GM18508 (cell line): ENCODE data around the gene PRKAG2.

Experiments
- ATAC-seq: cut with Tn5 transposase; IDR thresholded peaks from one replicate; pipeline ENCODE4 v1.9.1; 2021; ENCODE audit warnings: moderate number of reproducible peaks; ENCODE audit not compliant: insufficient read depth, unreplicated experiment

Gene PRKAG2

DNA sequence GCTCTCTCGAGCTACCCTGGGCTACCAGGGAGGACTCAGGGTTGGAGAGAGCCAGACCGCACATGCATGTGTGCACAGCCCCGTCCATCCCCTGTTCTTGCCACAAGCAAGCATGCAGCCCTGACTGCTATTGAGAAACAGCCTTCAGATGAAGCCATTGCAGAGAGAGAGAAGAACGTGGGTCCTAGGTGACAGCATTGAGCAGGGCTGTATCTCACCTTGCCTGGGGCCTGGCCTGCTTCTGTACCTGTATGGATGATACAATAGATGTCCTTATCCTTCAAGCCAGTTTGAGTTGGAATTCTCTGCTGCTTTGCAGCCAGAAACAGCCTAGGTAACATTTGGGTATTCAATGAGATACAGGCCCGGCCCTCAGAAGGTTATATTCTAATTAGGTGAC, 229.9 kb downstream of the PRKAG2 start:
- no peak for ATAC-seq

DNA sequence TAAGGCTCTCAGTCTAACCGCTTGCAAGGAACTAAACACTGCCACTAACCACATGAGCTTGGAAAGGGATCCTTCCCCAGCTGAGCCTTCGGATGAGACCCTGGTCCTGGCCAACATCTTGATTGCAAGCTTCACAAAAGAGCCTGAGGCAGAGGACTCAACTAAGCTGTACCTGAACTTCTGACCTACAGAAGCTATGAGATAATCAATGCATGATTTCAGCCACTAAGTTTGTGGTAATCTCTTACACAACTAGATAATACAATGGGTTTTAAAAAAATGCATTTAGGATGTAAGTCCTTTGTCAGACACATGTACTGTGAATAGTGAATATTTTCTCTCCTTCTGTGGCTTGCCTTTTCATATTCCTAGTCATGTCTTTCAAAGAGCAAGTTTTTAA, 231.6 kb downstream of the PRKAG2 start:
- ATAC-seq, result no peak

DNA sequence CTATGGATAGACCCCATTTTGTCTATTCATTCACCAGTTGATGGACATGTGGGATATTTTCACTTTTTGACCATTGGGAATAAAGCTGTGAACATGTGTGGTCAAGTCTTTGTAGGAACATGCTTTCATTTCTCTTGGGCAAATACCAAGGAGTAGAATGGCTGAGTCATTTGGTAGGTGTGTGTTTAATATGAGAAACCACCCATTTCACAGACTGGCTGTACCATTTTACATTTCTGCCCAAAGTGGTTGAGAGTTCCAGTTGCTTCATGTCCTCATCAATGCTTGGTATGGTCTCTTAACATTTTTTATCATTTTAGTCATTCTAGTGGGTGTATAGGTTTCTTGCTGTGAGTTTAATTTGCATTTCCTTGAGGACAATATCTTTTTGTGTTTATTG, 232.4 kb downstream of the PRKAG2 start:
- no peak for ATAC-seq

DNA sequence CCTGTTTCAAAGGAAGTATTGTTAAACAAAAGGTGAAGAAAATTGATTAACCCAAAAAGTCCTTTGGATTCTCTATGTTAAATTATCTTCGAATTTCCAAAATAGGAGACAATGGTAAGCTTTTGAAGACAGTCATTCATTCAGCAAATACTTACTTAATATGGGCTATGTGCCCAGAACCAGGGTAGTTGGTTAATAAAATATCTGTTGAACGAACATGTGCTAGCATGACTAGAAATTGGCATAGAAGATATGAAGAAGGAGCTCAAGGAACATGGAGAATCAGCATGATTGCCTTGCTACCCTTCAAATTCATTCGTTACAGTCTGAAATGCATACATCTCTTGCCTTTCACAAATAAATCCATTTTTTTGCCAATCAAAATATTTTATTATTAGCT, 234.2 kb downstream of the PRKAG2 start:
- ATAC-seq, result no peak

DNA sequence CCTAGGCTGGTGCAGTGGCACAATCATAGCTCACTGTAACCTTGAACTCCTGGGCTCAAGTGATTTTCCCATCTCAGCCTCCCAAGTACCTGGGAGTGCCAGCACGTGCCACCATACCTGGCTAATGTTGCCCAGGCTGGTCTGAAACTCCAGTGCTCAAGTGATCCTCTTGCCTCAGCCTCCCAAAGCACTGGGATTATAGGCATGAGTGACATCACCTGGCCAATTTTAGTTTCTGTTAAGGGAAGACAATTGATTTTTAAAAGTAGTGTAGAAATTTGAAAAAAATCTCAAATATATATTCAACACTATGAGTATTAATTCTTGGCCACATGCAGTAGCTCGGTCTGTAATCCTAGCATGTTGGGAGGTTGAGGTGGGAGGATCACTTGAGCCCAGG, 235.3 kb downstream of the PRKAG2 start:
- ATAC-seq, result no peak

DNA sequence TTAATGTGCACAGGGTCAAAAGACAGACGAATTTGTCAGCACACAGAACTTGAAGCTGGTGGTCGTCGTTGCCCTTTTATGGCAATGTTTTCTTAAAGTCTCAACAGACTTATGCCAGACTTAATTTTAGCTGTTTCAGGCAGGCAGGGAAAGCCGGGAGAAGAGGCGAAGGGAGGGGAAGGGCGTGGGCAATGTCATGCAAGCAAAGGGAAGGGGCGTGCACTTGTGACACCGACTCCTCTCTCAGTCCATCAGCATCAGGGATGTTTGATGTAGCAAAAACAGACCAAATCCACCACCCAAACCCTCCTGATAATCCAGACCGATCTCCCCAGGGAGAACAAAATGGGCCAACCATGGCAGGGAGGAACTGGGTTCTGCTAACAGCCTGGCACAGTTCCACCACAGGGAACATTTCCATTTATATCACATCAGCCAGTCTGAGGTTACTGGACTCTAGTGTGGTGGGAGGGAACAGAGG, 239.1 kb downstream of the PRKAG2 start:
- ATAC-seq, result no peak

DNA sequence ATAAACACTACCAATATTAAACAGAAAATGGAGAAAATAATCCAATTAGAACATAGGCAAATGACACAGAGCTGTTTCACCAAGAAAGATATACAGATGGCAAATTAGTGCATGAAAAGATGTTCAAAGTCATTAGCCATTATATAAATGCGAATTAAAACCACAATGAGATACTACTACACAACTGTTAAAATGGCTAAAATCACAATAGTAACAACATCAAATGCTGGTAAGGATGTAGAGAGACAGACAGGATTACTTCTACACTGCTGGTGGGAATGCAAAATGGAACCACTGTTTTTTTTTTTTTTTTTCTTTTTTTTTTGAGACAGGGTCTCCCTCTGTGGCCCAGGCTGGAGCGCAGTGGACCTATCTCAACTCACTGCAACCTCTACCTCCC, 242.3 kb downstream of the PRKAG2 start:
- ATAC-seq, result no peak

DNA sequence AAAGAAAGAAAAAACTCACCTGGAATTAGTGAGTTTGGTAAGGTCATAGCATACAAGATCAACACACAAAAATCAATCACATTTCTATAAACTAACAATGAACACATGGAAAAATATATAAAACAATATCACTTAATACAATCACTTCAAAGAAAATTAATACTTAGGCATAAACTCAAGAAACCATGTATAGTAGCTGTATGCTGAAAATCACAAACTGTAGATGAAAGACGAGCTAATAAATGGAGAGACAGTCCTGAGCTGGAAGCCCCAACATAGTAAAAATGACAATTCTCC, 243.5 kb downstream of the PRKAG2 start:
- no peak for ATAC-seq

DNA sequence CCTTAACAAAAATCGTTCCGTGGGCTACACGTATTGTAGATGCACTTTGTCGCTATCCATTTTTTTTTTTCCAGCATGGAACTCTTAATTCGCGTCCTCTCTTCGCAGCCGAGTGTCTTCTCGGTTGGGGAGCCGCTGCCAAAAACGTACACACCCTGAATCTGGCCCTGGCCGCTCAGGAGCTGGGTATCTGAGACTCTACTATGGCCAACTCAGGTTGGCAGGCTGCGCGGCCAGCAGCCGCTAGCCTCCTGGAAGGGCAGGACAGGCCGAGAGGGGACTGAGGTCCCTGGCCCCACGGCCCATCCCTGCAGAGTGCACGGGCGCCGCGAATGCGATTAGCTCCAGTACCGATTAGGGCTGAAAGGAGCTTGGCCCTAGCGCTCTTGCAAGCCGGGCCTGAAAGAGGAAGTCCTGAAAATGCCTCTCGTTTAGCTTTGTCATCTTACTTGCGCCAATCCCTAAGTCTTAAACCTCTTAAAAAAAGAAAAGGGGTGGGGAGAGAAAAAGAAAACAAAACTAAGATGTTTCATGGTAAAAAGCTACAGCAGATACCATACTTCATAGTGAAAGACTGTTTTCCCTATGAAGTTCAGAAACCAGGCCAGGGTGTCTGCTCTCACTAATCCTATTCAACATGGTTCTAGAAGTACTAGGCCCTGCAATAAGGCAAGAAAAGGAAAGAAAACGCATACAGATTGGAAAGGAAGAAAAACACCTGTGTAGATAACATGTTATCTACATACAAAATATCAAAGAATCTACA, 244.0 kb downstream of the PRKAG2 start:
- peak; percentile 71 for ATAC-seq

DNA sequence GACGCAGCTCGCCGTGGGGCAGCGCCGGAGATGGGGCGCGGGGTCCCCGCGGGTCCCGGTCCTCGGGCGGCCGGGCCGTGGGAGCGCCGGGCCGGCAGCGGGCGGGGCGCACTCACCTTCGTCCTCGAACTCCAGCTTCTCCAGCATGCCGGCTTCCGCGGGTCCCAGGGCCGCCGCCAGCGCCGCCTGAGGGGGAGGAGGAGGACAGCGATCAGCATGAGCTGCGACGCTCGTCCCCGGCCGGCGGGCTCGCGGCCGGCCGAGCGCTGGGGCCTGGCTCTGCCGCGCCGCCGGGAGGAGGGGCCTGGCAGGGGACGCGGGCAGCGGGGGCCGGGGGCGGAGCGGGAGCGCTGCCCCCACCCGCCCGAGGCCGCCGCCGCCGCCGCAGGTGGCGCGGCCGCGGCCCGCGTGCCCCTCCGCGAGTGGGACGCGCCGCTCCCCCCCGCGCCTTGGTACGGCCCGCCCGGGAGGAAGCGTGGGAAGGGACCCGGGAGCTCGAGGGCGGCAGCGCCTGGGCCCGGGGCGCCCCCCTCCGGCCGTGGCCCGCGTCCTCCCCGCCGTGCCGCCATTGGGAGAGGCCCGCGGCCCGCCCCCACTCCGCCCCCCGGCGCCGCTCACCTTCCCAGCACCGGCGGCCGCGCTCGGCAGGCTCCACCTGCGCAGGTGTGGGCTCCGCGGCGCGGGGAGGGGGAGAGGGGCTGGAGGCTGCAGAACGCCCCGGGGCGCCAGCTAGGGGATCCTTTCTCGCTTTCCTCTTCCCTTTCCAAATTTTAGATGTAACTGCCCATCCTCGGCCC, 244.8 kb downstream of the PRKAG2 start:
- peak; percentile 26 for ATAC-seq

DNA sequence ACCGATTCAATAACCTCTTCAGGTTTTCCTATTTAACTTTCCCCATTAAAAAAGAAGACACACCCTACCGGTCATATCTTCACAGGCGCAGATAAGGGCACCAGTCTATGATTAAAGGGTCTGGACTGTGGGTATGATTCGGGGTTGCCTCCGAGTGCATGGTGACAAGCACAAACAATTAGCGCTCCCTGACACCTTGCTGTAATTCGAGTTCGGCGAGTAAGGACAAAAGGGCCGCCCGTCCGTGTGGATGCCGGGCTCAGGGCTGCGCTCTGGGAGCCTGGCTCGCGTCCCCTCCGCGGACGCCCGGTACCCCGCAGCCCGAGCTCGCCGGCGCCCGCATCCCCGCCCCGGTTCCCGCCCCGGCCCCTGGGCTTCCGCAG, 245.4 kb downstream of the PRKAG2 start:
- ATAC-seq, result peak; percentile 10

DNA sequence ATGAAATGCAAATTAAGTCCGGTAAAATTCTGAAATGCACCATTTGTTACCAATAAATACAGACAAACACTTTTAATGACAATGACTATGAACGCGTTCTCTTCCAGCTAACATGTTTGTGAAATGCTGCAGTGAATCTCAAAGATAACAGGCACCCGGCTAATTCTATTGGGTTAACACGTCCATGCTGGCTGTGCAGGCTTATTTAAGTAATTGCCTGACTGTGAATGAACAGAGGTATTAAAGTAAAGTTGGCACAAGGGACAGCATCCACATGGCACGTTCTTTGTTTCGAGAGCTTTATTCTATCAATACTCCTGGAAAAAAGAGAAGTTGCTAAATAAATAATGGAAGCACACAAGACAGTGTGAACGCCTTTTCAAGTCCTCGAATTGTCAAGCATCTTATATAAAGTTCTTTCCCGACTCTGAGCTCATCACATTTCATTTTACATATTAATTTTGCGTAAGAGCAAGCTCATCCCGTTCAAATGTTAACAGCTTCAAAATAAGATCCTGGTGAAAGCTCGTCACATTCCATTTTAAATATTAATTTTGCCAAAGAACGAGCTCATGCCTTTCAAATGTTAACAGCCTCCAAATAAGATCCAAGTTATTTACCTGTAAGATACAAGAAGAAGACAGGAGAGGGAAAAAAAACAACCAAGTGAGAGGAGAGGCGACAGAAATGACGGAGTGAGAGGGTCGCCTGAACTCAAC, 245.9 kb downstream of the PRKAG2 start:
- no peak for ATAC-seq

DNA sequence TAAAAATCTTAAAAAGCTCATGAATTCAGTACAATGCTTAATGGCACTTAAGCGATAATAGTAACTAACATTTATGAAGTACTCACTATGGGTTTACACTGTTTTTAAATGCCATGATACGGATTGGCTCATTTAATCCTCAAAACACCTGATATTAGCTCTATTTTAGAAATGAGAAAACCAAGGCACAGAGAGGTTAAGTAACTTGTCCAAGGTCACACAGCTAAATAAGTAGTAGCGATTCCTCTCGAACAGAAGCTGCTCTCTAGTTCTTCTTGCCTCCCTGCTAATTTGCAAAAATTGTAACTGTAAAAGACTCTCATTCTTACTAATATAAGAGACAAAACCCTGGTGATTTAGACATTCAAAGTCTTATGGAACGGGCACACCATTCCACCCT, 246.6 kb downstream of the PRKAG2 start:
- no peak for ATAC-seq

DNA sequence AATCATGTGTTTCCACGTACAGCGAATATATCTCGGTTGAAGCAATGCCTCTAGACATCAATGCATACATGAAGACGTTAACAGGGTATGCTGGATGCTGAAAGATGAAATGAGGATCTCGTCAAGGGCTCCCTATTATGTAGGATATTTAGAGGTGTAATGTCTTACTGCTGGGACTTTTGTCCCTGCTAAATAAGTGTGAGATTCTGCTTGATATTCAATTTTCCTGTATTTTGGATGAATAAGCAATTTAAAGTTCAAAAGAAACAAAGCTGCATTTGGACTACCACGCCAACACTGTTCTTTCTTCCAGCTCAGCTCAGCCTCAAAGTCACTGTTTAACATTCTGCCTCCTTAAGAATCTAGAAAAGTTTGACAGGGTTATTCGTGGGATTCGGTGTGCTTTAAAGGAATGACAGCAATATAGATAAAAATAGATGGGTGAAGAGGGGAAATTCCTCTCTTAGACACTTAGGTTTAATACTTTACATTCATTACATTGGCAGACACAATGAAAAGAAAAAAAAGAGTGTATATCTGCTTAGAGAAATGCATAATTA, 247.1 kb downstream of the PRKAG2 start:
- ATAC-seq, result no peak

DNA sequence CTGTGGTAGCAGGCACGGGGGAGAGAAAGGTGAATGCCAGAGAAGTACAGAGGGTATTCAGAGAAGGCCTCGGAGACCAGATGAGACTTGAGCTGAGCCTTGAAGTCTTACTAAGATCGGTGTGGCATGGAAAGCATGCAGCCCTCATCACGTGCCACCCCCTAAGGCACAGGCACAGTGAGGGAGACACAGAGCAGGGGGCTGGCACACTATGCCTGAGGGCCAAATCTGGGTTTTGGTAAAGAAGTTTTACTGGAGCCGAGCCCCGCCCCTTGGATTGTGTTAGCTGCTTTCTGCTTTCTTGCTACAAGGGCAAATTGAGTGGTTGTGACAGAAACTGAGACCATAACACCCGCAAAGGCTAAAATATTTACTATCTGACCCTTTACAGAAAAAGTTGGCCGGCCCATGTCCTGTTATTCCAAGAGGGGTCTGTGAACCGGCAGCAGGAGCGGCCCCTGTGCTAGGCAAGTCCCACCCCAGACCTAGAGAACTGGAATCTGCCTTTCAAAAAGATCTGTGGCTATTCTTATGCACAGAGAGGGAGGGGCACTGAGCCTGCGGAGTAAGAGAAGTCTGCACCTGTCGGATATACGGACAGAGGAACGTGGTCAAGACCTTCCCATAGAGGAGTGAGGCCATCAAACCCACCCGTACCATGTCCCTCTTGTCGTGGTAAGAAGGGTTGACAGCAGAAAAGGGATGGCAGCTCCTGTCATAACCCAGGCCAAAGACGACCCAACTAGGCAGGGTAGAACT, 247.9 kb downstream of the PRKAG2 start:
- ATAC-seq, result no peak

DNA sequence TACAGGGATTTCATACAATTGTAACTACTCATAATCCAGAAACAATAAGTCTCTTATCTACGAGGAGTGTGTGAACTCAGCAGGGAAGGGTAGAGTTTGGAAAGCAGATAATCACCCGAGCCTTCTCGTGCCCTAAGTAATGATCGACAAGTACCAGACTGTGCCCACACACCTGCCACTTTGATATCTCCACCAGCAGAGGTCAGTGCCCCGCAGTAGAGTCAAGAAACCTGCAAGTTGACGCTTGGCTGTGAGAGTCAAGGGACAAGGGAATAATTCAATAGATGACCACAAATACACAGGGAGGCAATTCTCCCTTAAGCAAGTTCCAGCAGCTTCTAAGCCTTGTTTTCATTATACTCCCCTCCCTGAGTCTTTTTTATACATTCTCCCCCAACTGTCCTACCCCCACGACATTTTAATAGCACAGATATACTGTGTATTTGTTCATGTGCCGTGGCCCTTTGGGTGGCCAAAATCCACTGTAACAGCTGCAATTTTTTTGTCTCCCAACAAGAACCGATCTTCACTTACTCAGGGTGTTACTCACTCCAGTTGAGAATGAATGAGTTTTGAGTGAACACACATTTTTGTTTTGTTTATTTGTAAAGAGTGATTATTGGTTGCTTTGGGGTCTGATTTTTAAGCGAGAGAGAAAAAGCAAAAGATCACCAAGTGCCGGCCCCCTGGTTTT, 250.3 kb downstream of the PRKAG2 start:
- ATAC-seq, result no peak

DNA sequence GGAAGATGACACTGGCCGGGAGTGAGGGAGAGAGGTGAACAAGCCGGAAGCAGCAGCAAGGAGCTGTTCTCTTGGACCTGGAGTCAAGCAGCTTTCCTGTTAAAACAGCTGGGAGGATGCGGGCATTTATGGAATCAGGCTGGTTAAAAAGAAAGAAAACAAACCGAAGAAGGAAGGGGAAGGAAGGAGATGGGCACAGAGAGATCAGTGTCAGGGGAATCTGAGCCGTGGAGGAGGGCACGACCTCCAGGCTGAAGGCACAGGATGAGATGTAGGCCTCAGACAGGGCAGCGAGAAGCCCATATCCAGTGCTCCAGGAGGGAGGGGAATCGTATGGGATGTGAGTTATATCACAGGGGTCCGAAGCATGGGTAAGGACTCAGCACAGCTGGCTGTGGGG, 251.3 kb downstream of the PRKAG2 start:
- no peak for ATAC-seq

DNA sequence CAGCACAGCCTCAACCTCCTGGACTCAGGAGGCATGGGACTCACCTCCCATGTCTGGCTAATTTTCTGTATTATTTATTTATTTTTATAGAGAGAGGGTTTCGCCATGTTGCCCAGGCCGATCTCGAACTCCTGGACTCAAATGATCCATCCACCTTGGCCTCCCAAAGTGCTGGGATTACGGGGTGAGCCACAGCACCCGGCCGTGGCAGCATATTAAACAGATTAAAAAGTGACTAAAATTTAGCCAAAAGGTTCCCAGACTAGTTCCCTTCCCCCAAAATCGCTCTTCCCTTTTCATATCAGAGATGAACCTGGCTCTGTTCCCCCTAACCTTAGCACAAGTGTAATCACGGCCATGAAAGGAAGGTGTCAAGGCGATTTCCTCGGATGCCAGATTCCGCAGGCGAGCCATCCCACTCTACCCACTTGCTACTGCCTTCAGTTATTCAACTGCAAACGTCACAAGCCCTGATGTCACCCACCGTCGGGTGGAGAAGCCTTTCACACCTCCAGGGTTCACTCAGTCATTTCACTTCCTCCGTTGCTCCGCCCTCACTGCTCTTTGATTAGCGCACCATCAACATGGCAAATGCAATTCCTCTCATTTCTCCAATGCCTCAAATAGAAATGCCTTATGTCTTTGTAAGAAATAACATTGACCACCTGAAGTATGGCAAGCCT, 252.5 kb downstream of the PRKAG2 start:
- no peak for ATAC-seq

DNA sequence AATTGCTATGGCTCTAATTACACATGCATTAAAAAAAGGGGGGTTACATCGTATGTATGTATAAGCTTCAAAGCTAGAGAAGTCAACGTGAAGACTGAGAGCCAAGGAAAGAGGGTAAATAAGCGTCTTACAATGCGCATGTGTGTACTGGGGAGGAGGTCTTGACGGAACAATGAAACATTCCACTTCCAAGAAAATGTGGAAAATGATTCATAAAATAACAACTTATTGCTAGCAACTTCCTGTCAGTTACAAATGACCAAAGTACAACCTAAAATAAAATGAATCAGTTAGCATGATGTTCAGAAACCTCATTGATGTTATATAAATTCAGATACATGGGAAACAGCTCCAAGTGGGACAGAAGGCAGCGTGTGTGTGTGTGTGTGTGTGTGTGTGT, 253.1 kb downstream of the PRKAG2 start:
- no peak for ATAC-seq
